ENCODE results near the gene NR1D1.

Gene NR1D1

DNA sequence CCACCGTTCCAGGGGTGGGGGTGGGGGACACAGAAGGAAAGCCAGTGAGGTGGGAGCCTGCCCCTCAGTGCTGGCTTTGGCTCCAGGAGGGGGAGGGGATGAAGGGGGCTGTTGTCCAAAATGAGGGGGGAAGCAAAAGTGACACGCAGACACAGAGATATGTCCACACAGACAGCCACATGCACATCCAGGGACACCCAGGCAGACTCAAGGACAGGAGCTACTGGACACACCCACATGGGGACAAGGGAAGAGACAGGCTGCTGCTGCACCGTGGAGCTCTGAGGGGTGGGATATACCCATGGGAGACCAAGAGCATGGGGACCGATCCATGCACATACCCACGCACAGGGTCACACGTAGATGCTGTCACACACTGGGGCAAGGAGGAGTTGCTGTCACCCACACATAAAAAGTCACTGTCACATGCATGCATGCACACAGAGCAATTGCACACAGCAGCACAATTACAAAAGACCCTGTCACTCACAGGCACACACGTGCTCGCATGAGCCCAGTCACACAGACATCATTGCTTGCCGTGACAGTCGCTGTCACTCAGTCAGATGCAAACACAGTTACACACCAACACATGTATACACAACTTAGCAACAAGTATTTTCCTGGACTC, 36.4 kb downstream of the NR1D1 start:
- in situ Hi-C loops (cut with MboI; ENCODE audit: low sequenced_read_pairs), result no loop called here

DNA sequence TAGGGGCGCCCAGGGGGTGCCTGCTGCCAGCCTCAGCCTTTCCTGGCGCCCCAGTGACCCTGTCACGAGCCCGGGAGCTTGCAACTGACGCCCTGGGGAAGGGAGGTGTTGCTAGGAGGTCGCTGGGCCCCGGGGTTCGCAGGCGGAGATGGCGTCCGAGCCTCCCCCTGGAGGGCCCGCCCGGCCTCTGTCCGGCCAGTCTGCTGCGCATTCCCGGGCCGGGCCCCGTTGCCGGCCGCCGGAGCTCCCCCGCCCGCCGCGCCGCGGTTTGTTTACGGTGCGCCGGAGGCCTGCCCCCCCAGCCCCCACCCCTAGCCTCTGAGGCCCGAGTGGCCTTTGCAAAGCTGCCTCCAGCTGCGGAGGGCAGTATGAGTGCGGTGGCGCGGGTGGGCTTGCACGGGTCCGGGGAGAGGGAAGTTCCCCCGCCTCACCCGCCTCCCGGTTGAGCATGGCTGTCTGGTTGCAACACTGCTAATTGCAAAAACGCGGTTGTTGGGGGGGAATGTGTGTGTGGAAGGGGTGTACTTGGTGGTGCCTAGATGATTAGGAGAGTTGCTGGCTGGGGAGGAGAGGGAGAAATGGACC, 37.1 kb downstream of the NR1D1 start:
- in situ Hi-C loops (cut with MboI; ENCODE audit: low sequenced_read_pairs), result no loop called here

- in situ Hi-C loops (cut with MboI; ENCODE audit: low sequenced_read_pairs), result no loop called here
Observed at GRCh38 chr17:40062329-40063186, 37.8 kb downstream of the NR1D1 start, which contains the start of gene THRA. THRA (plus strand) TSS chr17:40062965; CDS start chr17:40074489, 11,524 bp downstream.

DNA sequence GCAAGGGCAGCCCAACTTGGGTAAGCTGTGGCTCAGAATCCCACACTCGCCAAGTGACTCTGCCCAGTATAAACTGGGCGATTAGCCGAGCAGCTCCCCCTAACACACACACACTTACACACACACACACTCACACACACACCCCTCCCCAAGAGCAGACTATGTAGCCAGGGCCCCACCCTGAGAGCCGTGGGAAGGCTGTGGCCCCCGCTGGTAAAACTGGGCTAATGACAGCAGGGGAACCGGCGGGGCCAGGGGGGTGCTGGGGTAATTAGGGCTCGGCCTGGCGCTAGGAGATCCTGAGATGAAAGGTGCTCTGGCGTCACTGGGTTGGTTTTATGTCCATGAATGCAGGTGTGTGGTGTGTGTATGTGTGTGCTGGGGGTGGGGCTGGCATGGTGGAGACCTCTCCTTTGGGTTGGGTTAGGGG, 38.8 kb downstream of the NR1D1 start:
- in situ Hi-C loops (cut with MboI; ENCODE audit: low sequenced_read_pairs), result no loop called here

GRCh38 chr17:40060887-40061608, 39.3 kb downstream of the NR1D1 start:
- in situ Hi-C loops (cut with MboI; ENCODE audit: low sequenced_read_pairs), result no loop called here

- in situ Hi-C loops (cut with MboI; ENCODE audit: low sequenced_read_pairs), result no loop called here
Observed at GRCh38 chr17:40059729-40060475, 40.5 kb downstream of the NR1D1 start.

- in situ Hi-C loops (cut with MboI; ENCODE audit: low sequenced_read_pairs), result no loop called here
Observed at GRCh38 chr17:40058865-40059264, 41.5 kb downstream of the NR1D1 start.

DNA sequence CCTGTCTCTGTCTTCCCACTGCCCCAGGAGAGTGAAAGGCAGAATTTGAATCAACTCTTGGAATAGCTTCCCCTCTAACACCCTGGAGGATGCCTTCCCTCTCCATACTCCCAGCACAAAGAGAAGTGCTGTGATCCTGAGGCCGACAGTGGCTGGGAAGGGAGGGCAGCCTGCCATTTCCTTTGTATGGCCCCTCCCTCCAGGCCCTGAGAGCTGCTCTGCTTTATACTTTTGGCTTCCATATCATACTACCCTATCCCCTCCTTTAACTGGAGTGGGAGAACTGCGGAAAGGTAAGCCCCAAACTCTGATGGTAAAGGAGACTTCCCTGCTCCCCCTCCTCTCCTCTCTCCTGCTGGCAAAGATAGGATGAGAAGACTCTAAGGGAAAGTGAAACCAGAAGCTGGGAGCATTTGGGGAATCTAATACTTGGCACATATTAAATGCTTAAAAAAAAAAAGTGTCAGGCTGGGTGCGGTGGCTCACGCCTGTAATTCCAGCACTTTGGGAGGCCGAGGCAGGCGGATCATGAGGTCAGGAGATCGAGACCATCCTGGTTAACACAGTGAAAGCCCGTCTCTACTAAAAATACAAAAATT, 42.1 kb downstream of the NR1D1 start:
- in situ Hi-C loops (cut with MboI; ENCODE audit: low sequenced_read_pairs), result no loop called here

GRCh38 chr17:40056379-40057015, 43.9 kb downstream of the NR1D1 start:
- in situ Hi-C loops (cut with MboI; ENCODE audit: low sequenced_read_pairs), result no loop called here
